ENCODE data around the gene MTHFD2L.

Gene MTHFD2L

GRCh38 chr4:74167585-74167984 is 9.7 kb downstream of the MTHFD2L start:
- no peaks in the 10 kb centered on the region for H3K27me3 ChIP-seq (replicated peaks; ENCODE audit: control insufficient read depth, insufficient read depth, low read length)

GRCh38 chr4:74168841-74169240 is 10.9 kb downstream of the MTHFD2L start:
- H3K27me3 ChIP-seq (replicated peaks; ENCODE audit: control insufficient read depth, insufficient read depth, low read length) = no peaks in the 10 kb centered on the region
- no peak overlapping the region for H3K4me3 ChIP-seq (ENCODE audit: low read length)
- H3K9me3 ChIP-seq (ENCODE audit: control insufficient read depth, low read length) = no peaks in the 10 kb centered on the region
- no peak for DNase-seq (ENCODE audit: low read depth)
- peaks cover 5% of the 10 kb centered on the region for H3K36me3 ChIP-seq (ENCODE audit: control insufficient read depth, insufficient read depth, low read length, severe bottlenecking)
- no peak overlapping the region for H3K9ac ChIP-seq (ENCODE audit: low read length)
- H3K4me1 ChIP-seq (ENCODE audit: control insufficient read depth, insufficient read depth, low read length) = no peaks in the 10 kb centered on the region

More at GRCh38 chr4:74167585-74167984, 9.7 kb downstream of the MTHFD2L start:
- no peak for DNase-seq (ENCODE audit: low read depth)
- no peak overlapping the region for H3K4me3 ChIP-seq (ENCODE audit: low read length)
- no peaks in the 10 kb centered on the region for H3K4me1 ChIP-seq (ENCODE audit: control insufficient read depth, insufficient read depth, low read length)
- no peaks in the 10 kb centered on the region for H3K9me3 ChIP-seq (ENCODE audit: control insufficient read depth, low read length)
- H3K9ac ChIP-seq (ENCODE audit: low read length) = no peak overlapping the region
- H3K36me3 ChIP-seq (ENCODE audit: control insufficient read depth, insufficient read depth, low read length, severe bottlenecking) = peaks cover 5% of the 10 kb centered on the region

GRCh38 chr4:74173321-74173720 is 15.4 kb downstream of the MTHFD2L start:
- H3K27me3 ChIP-seq (replicated peaks; ENCODE audit: control insufficient read depth, insufficient read depth, low read length) = no peaks in the 10 kb centered on the region
- H3K4me1 ChIP-seq (ENCODE audit: control insufficient read depth, insufficient read depth, low read length) = peaks cover 8% of the 10 kb centered on the region
- H3K9me3 ChIP-seq (ENCODE audit: control insufficient read depth, low read length) = no peaks in the 10 kb centered on the region

GRCh38 chr4:74174421-74174820 is 16.5 kb downstream of the MTHFD2L start:
- no peak overlapping the region for H3K4me3 ChIP-seq (ENCODE audit: low read length)
- H3K36me3 ChIP-seq (ENCODE audit: control insufficient read depth, insufficient read depth, low read length, severe bottlenecking) = no peaks in the 10 kb centered on the region
- H3K9ac ChIP-seq (ENCODE audit: low read length) = no peak overlapping the region
- DNase-seq (ENCODE audit: low read depth) = no peak
- H3K9me3 ChIP-seq (ENCODE audit: control insufficient read depth, low read length) = no peaks in the 10 kb centered on the region
- H3K4me1 ChIP-seq (ENCODE audit: control insufficient read depth, insufficient read depth, low read length) = peaks cover 8% of the 10 kb centered on the region
- H3K27me3 ChIP-seq (replicated peaks; ENCODE audit: control insufficient read depth, insufficient read depth, low read length) = no peaks in the 10 kb centered on the region

More at GRCh38 chr4:74173321-74173720, 15.4 kb downstream of the MTHFD2L start:
- Histone ChIP-seq H3K36me3 (ENCODE audit: control insufficient read depth, insufficient read depth, low read length, severe bottlenecking) (no peaks in the 10 kb centered on the region), H3K4me3 (ENCODE audit: low read length) (no peak overlapping the region), H3K9ac (ENCODE audit: low read length) (no peak overlapping the region)
- DNase-seq (ENCODE audit: low read depth) = no peak

GRCh38 chr4:74174941-74175340 is 17.0 kb downstream of the MTHFD2L start:
- Histone ChIP-seq H3K4me3 (ENCODE audit: low read length) (no peak overlapping the region), H3K4me1 (ENCODE audit: control insufficient read depth, insufficient read depth, low read length) (peaks cover 8% of the 10 kb centered on the region), H3K9ac (ENCODE audit: low read length) (no peak overlapping the region), H3K36me3 (ENCODE audit: control insufficient read depth, insufficient read depth, low read length, severe bottlenecking) (no peaks in the 10 kb centered on the region), H3K9me3 (ENCODE audit: control insufficient read depth, low read length) (no peaks in the 10 kb centered on the region), H3K27me3 (replicated peaks; ENCODE audit: control insufficient read depth, insufficient read depth, low read length) (no peaks in the 10 kb centered on the region)
- no peak for DNase-seq (ENCODE audit: low read depth)

DNA sequence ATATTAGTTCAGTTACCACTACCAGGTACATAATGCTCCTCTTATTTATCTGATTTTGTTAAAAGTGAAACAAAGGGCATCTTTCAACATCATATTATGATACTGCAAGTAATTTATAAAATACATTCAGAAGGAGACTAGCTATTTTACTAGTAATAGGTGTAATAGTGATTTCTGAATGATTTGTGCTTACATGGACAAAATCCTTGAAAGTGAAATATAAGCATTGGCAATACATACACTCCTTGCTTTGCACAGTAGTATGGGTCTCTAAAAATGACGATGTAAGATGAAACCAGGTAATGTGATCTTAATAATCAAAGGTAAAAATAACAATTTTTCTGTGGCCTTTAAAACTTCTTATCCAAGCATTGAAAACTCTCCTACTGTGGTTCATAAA is 17.5 kb downstream of the MTHFD2L start:
- Histone ChIP-seq H3K4me1 (ENCODE audit: control insufficient read depth, insufficient read depth, low read length) (peaks cover 8% of the 10 kb centered on the region), H3K9ac (ENCODE audit: low read length) (no peak overlapping the region), H3K4me3 (ENCODE audit: low read length) (no peak overlapping the region), H3K36me3 (ENCODE audit: control insufficient read depth, insufficient read depth, low read length, severe bottlenecking) (no peaks in the 10 kb centered on the region), H3K9me3 (ENCODE audit: control insufficient read depth, low read length) (no peaks in the 10 kb centered on the region), H3K27me3 (replicated peaks; ENCODE audit: control insufficient read depth, insufficient read depth, low read length) (no peaks in the 10 kb centered on the region)
- no peak for DNase-seq (ENCODE audit: low read depth)

- H3K9me3 ChIP-seq (ENCODE audit: control insufficient read depth, low read length) = no peaks in the 10 kb centered on the region
- no peak overlapping the region for H3K9ac ChIP-seq (ENCODE audit: low read length)
- DNase-seq (ENCODE audit: low read depth) = no peak
- no peaks in the 10 kb centered on the region for H3K27me3 ChIP-seq (replicated peaks; ENCODE audit: control insufficient read depth, insufficient read depth, low read length)
- H3K36me3 ChIP-seq (ENCODE audit: control insufficient read depth, insufficient read depth, low read length, severe bottlenecking) = no peaks in the 10 kb centered on the region
- H3K4me1 ChIP-seq (ENCODE audit: control insufficient read depth, insufficient read depth, low read length) = peaks cover 18% of the 10 kb centered on the region
- H3K4me3 ChIP-seq (ENCODE audit: low read length) = no peak overlapping the region
These were observed 20.9 kb downstream of the MTHFD2L start for GRCh38 chr4:74178798-74179197.

DNA sequence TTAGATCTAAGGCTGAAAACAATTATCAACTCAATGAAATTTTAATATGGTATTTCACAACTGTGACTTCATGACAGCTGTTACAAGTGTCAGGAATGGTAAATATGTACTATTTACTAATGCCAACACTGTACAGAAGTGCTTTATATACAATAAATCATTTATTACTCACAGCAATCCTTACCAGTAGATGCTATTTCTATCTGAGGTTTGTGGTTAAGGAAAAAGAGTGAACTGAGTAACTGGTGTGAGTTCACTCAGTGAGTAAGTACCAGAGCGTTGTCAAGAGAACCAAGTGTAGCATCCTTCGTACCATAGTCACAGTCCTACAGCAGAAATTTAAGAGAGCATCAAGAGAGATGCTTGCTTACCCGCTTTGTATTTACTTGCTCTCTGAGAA is 23.3 kb downstream of the MTHFD2L start:
- H3K9me3 ChIP-seq (ENCODE audit: control insufficient read depth, low read length) = no peaks in the 10 kb centered on the region
- no peaks in the 10 kb centered on the region for H3K27me3 ChIP-seq (replicated peaks; ENCODE audit: control insufficient read depth, insufficient read depth, low read length)
- H3K4me3 ChIP-seq (ENCODE audit: low read length) = no peak overlapping the region
- H3K4me1 ChIP-seq (ENCODE audit: control insufficient read depth, insufficient read depth, low read length) = peaks cover 18% of the 10 kb centered on the region
- DNase-seq (ENCODE audit: low read depth) = no peak
- no peaks in the 10 kb centered on the region for H3K36me3 ChIP-seq (ENCODE audit: control insufficient read depth, insufficient read depth, low read length, severe bottlenecking)
- H3K9ac ChIP-seq (ENCODE audit: low read length) = no peak overlapping the region

DNA sequence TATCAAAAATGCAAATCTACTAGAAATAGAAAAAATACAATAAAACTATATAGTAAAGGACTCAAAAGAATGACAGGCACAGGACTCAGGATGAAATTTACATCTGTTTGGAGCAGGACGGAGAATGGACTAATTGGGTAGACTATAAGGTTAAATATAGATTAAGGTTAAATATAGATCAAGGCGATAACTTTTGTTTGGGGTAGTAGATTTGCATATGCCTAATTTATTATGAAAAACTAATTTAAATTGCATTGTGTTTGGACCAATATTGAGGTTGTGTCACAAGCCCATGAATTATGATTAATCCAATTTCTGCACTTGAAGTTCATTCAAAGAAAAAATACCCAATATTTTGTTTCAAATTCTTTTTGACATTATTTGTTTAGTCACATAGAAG is 31.0 kb downstream of the MTHFD2L start:
- H3K27me3 ChIP-seq (replicated peaks; ENCODE audit: control insufficient read depth, insufficient read depth, low read length) = no peaks in the 10 kb centered on the region

GRCh38 chr4:74189331-74190043 is 31.6 kb downstream of the MTHFD2L start:
- Histone ChIP-seq H3K9ac (ENCODE audit: low read length) (no peak overlapping the region), H3K4me3 (ENCODE audit: low read length) (no peak overlapping the region), H3K27me3 (replicated peaks; ENCODE audit: control insufficient read depth, insufficient read depth, low read length) (no peaks in the 10 kb centered on the region), H3K36me3 (ENCODE audit: control insufficient read depth, insufficient read depth, low read length, severe bottlenecking) (no peaks in the 10 kb centered on the region), H3K4me1 (ENCODE audit: control insufficient read depth, insufficient read depth, low read length) (peaks cover 4% of the 10 kb centered on the region), H3K9me3 (ENCODE audit: control insufficient read depth, low read length) (no peaks in the 10 kb centered on the region)
- peak; percentile 81 for DNase-seq (ENCODE audit: low read depth)

More for the DNA sequence above, 31.0 kb downstream of the MTHFD2L start:
- H3K9ac ChIP-seq (ENCODE audit: low read length) = no peak overlapping the region
- H3K4me1 ChIP-seq (ENCODE audit: control insufficient read depth, insufficient read depth, low read length) = peaks cover 4% of the 10 kb centered on the region
- DNase-seq (ENCODE audit: low read depth) = no peak
- no peak overlapping the region for H3K4me3 ChIP-seq (ENCODE audit: low read length)
- no peaks in the 10 kb centered on the region for H3K9me3 ChIP-seq (ENCODE audit: control insufficient read depth, low read length)
- H3K36me3 ChIP-seq (ENCODE audit: control insufficient read depth, insufficient read depth, low read length, severe bottlenecking) = no peaks in the 10 kb centered on the region

GRCh38 chr4:74190332-74190731 is 32.4 kb downstream of the MTHFD2L start:
- Histone ChIP-seq H3K36me3 (ENCODE audit: control insufficient read depth, insufficient read depth, low read length, severe bottlenecking) (no peaks in the 10 kb centered on the region), H3K4me1 (ENCODE audit: control insufficient read depth, insufficient read depth, low read length) (peaks cover 4% of the 10 kb centered on the region), H3K4me3 (ENCODE audit: low read length) (no peak overlapping the region), H3K9ac (ENCODE audit: low read length) (no peak overlapping the region), H3K27me3 (replicated peaks; ENCODE audit: control insufficient read depth, insufficient read depth, low read length) (no peaks in the 10 kb centered on the region), H3K9me3 (ENCODE audit: control insufficient read depth, low read length) (no peaks in the 10 kb centered on the region)
- no peak for DNase-seq (ENCODE audit: low read depth)

- H3K4me1 ChIP-seq (ENCODE audit: control insufficient read depth, insufficient read depth, low read length) = peaks cover 4% of the 10 kb centered on the region
- no peaks in the 10 kb centered on the region for H3K9me3 ChIP-seq (ENCODE audit: control insufficient read depth, low read length)
- H3K36me3 ChIP-seq (ENCODE audit: control insufficient read depth, insufficient read depth, low read length, severe bottlenecking) = no peaks in the 10 kb centered on the region
- no peak overlapping the region for H3K9ac ChIP-seq (ENCODE audit: low read length)
- no peaks in the 10 kb centered on the region for H3K27me3 ChIP-seq (replicated peaks; ENCODE audit: control insufficient read depth, insufficient read depth, low read length)
- DNase-seq (ENCODE audit: low read depth) = no peak
- no peak overlapping the region for H3K4me3 ChIP-seq (ENCODE audit: low read length)
These were observed 33.0 kb downstream of the MTHFD2L start for GRCh38 chr4:74190919-74191397.
